Measurements from ENCODE around the gene SLC22A14. TPM values are rescaled to one million over a fixed set of nuclear protein-coding genes. Genes with fewer than 3 reads are reported as not detected.

SLC22A14 gene
- total and polyA plus RNA-seq, 9 of the 15 experiments (the other 6 are each of a cell fraction or from before 2014, with no cell fraction given): 0.03 to 0.07 TPM; not detected in 7

- intact Hi-C loops (cut with micrococcal nuclease) (no loop called here), in situ Hi-C loops (cut with MboI) (no loop called here)
- no peak overlapping the region for H3K4me2 ChIP-seq (ENCODE audit: insufficient read depth, low read length)
- no peaks in the 10 kb centered on the region for H4K20me1 ChIP-seq (replicated peaks; ENCODE audit: control insufficient read depth, insufficient read depth, low read length)
- BruUV-seq (replicated peaks): no TSS peak
- H3K9me3 ChIP-seq (replicated peaks; ENCODE audit: control insufficient read depth, insufficient read depth, low read depth, low read length): no peaks in the 10 kb centered on the region
- FAIRE-seq (no peak), ATAC-seq (no peak), DNase-seq (ENCODE audit: extremely low read depth in 1 of 4, low spot score in 3 of 4) (no peak)
- peaks cover 23 to 86% of the 10 kb centered on the region in 2 experiments for H3K27me3 ChIP-seq (ENCODE audit: control insufficient read depth in 2 of 2, insufficient read depth in 2 of 2, low read length in 2 of 2)
- H2AFZ ChIP-seq (ENCODE audit: low read depth, low read length): no peak overlapping the region
- no peaks in the 10 kb centered on the region for H3K79me2 ChIP-seq (ENCODE audit: control insufficient read depth, insufficient read depth, low read length)
- H3K4me1 ChIP-seq (replicated peaks in 1 of 2; ENCODE audit: control insufficient read depth in 2 of 2, insufficient read depth in 2 of 2, low read length in 2 of 2): peaks cover 0 to 7% of the 10 kb centered on the region in 2 experiments; a peak in 2 of 5 replicates
- H3K9ac ChIP-seq (ENCODE audit: insufficient read depth in 1 of 2, low read depth in 2 of 2, low read length in 2 of 2): 0 out of 4 replicates have a peak overlapping the region, but pooled peaks of 1 of the 2 experiments have one; percentile 21
- TF ChIP-seq ZNF217 (CRISPR knock-in tag; IDR thresholded peaks at IDR 0.05) (no peak), ID3 (CRISPR knock-in tag; IDR thresholded peaks at IDR 0.05) (no peak), ID3 (tag; IDR thresholded peaks at IDR 0.05) (no peak), ZBTB33 (CRISPR knock-in tag; IDR thresholded peaks at IDR 0.05) (no peak), CAMTA2 (CRISPR knock-in tag; conservative IDR thresholded peaks at IDR 0.05) (no peak), MYBL2 (IDR thresholded peaks at IDR 0.05; ENCODE audit: low read depth) (no peak), MYBL2 (CRISPR knock-in tag; IDR thresholded peaks at IDR 0.05; ENCODE audit: borderline replicate concordance) (no peak), PRMT5 (CRISPR knock-in tag; IDR thresholded peaks at IDR 0.05) (no peak), KHSRP (IDR thresholded peaks at IDR 0.05) (no peak), ZNF75A (CRISPR knock-in tag; IDR thresholded peaks at IDR 0.05) (no peak)
- ChIA-PET CTCF (ENCODE audit: low intra/inter-chr PET ratio) (no interaction called here), POLR2A (no interaction called here)
- H3K4me3 ChIP-seq: no peak overlapping the region
- WGBS (ENCODE audit: insufficient coverage, low coverage, missing lambda C conversion rate): 33% methylated on average over 4 of the region's 5 CpGs
- no peaks in the 10 kb centered on the region for H3K9me1 ChIP-seq (ENCODE audit: control insufficient read depth, insufficient read depth, low read length)
- no peak overlapping the region for H3K27ac ChIP-seq (ENCODE audit: extremely low read depth, low read depth, low read length)
- no peaks in the 10 kb centered on the region for H3K36me3 ChIP-seq (ENCODE audit: control insufficient read depth, insufficient read depth, low read length)
Measured at GRCh38 chr3:38313263-38313662, 31.2 kb downstream of the SLC22A14 start.

Measured in K562 (cell line).